HCT116 (cell line): ENCODE measurements around the gene WDR17. TPM values are rescaled to one million over a fixed set of nuclear protein-coding genes. Genes with fewer than 3 reads are reported as not detected.

Experiments
- ATAC-seq: fragments of 200-7000 bp; cut with Tn5 transposase; 2 replicates; pipeline ENCODE4 v1.9.1; 2020; ENCODE audit warnings: mild to moderate bottlenecking, moderate library complexity
- BruUV-seq: library from RNA; stranded (reverse); fragments of 400-500 nt; replicated peaks from 2 replicates; lab custom pipeline; 2021; lab: Mats Ljungman, UMichigan
- CTCF ChIA-PET: fragments of 300-600 bp; sonication (Branson Sonifier 250); formaldehyde crosslinking; loops from one replicate; lab custom pipeline; 2021; ENCODE audit warnings: antibody characterized with exemption; lab: Charles Lee
- POLR2A ChIA-PET: fragments of 300-600, 350-600 bp; sonication (Branson Sonifier 250); formaldehyde crosslinking; loops from one replicate; lab custom pipeline; 2021; ENCODE audit warnings: antibody characterized with exemption; lab: Charles Lee
- RAD21 ChIA-PET, 2 experiments: fragments of 300-600 bp; sonication (Branson Sonifier 250); formaldehyde crosslinking; loops; one replicate each; lab custom pipeline; 2023; ENCODE audit warnings: low total read pairs in 2 of 2; ENCODE audit not compliant: uncharacterized antibody in 2 of 2, unreplicated experiment in 2 of 2, low non-redundant PET in 1 of 2; lab: Charles Lee
- DNase-seq: peaks from one replicate; pipeline ENCODE4 v3.0.0-alpha.2; 2010; ENCODE audit warnings: low read depth, low spot score
- H2AFZ ChIP-seq: fragments of 200-600 bp; shearing (Covaris generic), sonication (generic); 2 replicates; pipeline ENCODE4 v1.6.1; 2017; ENCODE audit warnings: low read depth, mixed run types, mixed read lengths, antibody characterized with exemption, low read length; ENCODE audit not compliant: poor library complexity, severe bottlenecking
- H3K27ac ChIP-seq: 2 replicates; pipeline ENCODE4 v1.5.1; 2012; ENCODE audit warnings: low read depth, low read length
- H3K27me3 ChIP-seq: fragments of 200-600 bp; sonication (generic); 2 replicates; pipeline ENCODE4 v1.6.1; 2016; ENCODE audit warnings: mixed run types, low read length, mixed read lengths; ENCODE audit not compliant: insufficient read depth
- H3K36me3 ChIP-seq, 2 experiments: fragments of 200-500 bp in 1 of 2; fragments of 200-600 bp in 1 of 2; sonication (Bioruptor generic) in 1 of 2; sonication (generic) in 1 of 2; 2 replicates each; pipeline versions ENCODE4 v1.5.1 to v1.6.1; 2014 to 2016; ENCODE audit warnings: low read length in 2 of 2, inconsistent platforms in 1 of 2, mixed read lengths in 1 of 2, mixed run types in 1 of 2; ENCODE audit not compliant: insufficient read depth in 2 of 2, control insufficient read depth in 1 of 2
- H3K4me1 ChIP-seq, 2 experiments: fragments of 200-600 bp in 1 of 2; sonication (generic) in 1 of 2; 2 replicates each; pipeline versions ENCODE4 v1.5.1 to v1.6.1; 2012 to 2017; ENCODE audit warnings: low read length in 2 of 2, inconsistent platforms in 1 of 2, mild to moderate bottlenecking in 1 of 2, mixed read lengths in 1 of 2, mixed run types in 1 of 2, moderate library complexity in 1 of 2; ENCODE audit not compliant: insufficient read depth in 2 of 2, control insufficient read depth in 1 of 2
- H3K4me2 ChIP-seq: fragments of 200-600 bp; sonication (generic); 2 replicates; pipeline ENCODE4 v1.6.1; 2017; ENCODE audit warnings: mixed run types, low read length, mixed read lengths
- H3K4me3 ChIP-seq, 2 experiments: fragments of 200-600 bp in 1 of 2; sonication (generic) in 1 of 2; replicated peaks in 1 of 2; 2 replicates each; pipeline ENCODE4 v1.5.1; 2011 to 2016; ENCODE audit warnings: low read length in 2 of 2, control low read depth in 1 of 2, low read depth in 1 of 2, mild to moderate bottlenecking in 1 of 2, mixed read lengths in 1 of 2, mixed run types in 1 of 2
- H3K79me2 ChIP-seq: fragments of 200-600 bp; sonication (generic); 2 replicates; pipeline ENCODE4 v1.6.1; 2017; ENCODE audit warnings: mild to moderate bottlenecking, mixed run types, low read length, moderate library complexity, mixed read lengths; ENCODE audit not compliant: insufficient read depth
- H3K9ac ChIP-seq: fragments of 200-600 bp; sonication (generic); 2 replicates; pipeline ENCODE4 v1.6.1; 2016; ENCODE audit warnings: low read length, mixed read lengths
- H3K9me2 ChIP-seq: fragments of 200-600 bp; sonication (generic), shearing (Covaris generic); 2 replicates; pipeline ENCODE4 v1.6.1; 2017; ENCODE audit warnings: mixed run types, mild to moderate bottlenecking, moderate library complexity; ENCODE audit not compliant: insufficient read depth
- H3K9me3 ChIP-seq, 2 experiments: fragments of 200-500 bp in 1 of 2; fragments of 200-600 bp in 1 of 2; sonication (Bioruptor generic) in 1 of 2; sonication (generic) in 1 of 2; 2 replicates each; pipeline ENCODE4 v1.6.1; 2014 to 2017; ENCODE audit warnings: low read length in 2 of 2, mixed read lengths in 2 of 2, inconsistent platforms in 1 of 2, low read depth in 1 of 2, mild to moderate bottlenecking in 1 of 2, mixed run types in 1 of 2, moderate library complexity in 1 of 2; ENCODE audit not compliant: control insufficient read depth in 1 of 2, insufficient read depth in 1 of 2
- H4K20me1 ChIP-seq: fragments of 200-600 bp; sonication (generic), shearing (Covaris generic); 2 replicates; pipeline ENCODE4 v1.6.1; 2017; ENCODE audit warnings: mixed run types, mild to moderate bottlenecking, moderate library complexity; ENCODE audit not compliant: insufficient read depth
- ATF3 ChIP-seq: IDR thresholded peaks from 2 replicates; pipeline ENCODE4 v1.6.1; 2012
- CBX3 ChIP-seq: IDR thresholded peaks from 2 replicates; pipeline ENCODE4 v1.6.1; 2012; ENCODE audit warnings: low read depth
- CEBPB ChIP-seq: IDR thresholded peaks from 2 replicates; pipeline ENCODE4 v1.6.1; 2012; ENCODE audit warnings: low read depth
- CTCF ChIP-seq, 3 experiments: fragments of 200-600 bp in 1 of 3; sonication (generic) in 1 of 3; IDR thresholded peaks in 2 of 3; conservative IDR thresholded peaks in 1 of 3; 2 replicates each; pipeline ENCODE4 v1.5.1; 2012 to 2017; ENCODE audit warnings: low read depth in 2 of 3, low read length in 2 of 3, antibody characterized with exemption in 1 of 3, borderline replicate concordance in 1 of 3, control low read depth in 1 of 3, mild to moderate bottlenecking in 1 of 3, mixed read lengths in 1 of 3, mixed run types in 1 of 3, moderate library complexity in 1 of 3; ENCODE audit not compliant: insufficient read depth in 1 of 3
- EGR1 ChIP-seq: IDR thresholded peaks from 2 replicates; pipeline ENCODE4 v1.6.1; 2012; ENCODE audit warnings: low read depth
- ELF1 ChIP-seq: IDR thresholded peaks from 2 replicates; pipeline ENCODE4 v1.6.1; 2012; ENCODE audit warnings: low read depth, borderline replicate concordance
- EZH2 ChIP-seq: fragments of 200-600 bp; sonication (generic); IDR thresholded peaks from 2 replicates; pipeline ENCODE4 v1.6.1; 2017; ENCODE audit warnings: antibody characterized with exemption, mixed run types
- JUND ChIP-seq: IDR thresholded peaks from 2 replicates; pipeline ENCODE4 v1.6.1; 2012
- POLR2A ChIP-seq: IDR thresholded peaks from 2 replicates; pipeline ENCODE4 v1.7.0; 2011; ENCODE audit warnings: borderline replicate concordance; ENCODE audit not compliant: insufficient read depth, insufficient read length; ENCODE audit errors: extremely low read depth
- POLR2AphosphoS5 ChIP-seq: IDR thresholded peaks from 2 replicates; pipeline ENCODE4 v1.6.1; 2011; ENCODE audit warnings: mild to moderate bottlenecking, low read depth, low read length, moderate library complexity
- REST ChIP-seq: IDR thresholded peaks from 2 replicates; pipeline ENCODE4 v1.6.1; 2012; ENCODE audit warnings: low read depth
- TCF7L2 ChIP-seq: IDR thresholded peaks from 2 replicates; pipeline ENCODE4 v1.7.0; 2011; ENCODE audit warnings: borderline replicate concordance, inconsistent platforms; ENCODE audit not compliant: insufficient read depth, insufficient read length; ENCODE audit errors: extremely low read depth
- YY1 ChIP-seq: IDR thresholded peaks from 2 replicates; pipeline ENCODE4 v1.6.1; 2011; ENCODE audit warnings: low read length, low read depth, moderate library complexity, mild to moderate bottlenecking; ENCODE audit not compliant: insufficient replicate concordance; ENCODE audit errors: extremely low read depth
- intact Hi-C: fragments of 100-400 bp; cut with micrococcal nuclease; formaldehyde crosslinking; loops from 2 replicates; pipeline ENCODE4 v1.10.0; 2022
- total RNA-seq: library from RNA; stranded (reverse); gene quantifications from one replicate; pipeline ENCODE4 v1.2.1, GENCODE V29; 2021; ENCODE audit not compliant: unreplicated experiment

Gene WDR17
- total RNA-seq, 1 experiment from 2014 or later: 0.20 TPM

- TF ChIP-seq CTCF (IDR thresholded peaks at IDR 0.05 in 2 of 3, conservative IDR thresholded peaks at IDR 0.05 in 1 of 3; ENCODE audit: borderline replicate concordance in 1 of 3, insufficient read depth in 1 of 3, low read depth in 2 of 3, low read length in 2 of 3): no peak
- TF ChIP-seq JUND: no peak
- no peak for TF ChIP-seq CBX3
- TF ChIP-seq TCF7L2: no peak
- TF ChIP-seq REST: no peak
- no peak for TF ChIP-seq ATF3
These were observed 35.2 kb upstream of the WDR17 start (continued) for GRCh38 chr4:176030391-176030790.

- no peak overlapping the region for H3K4me3 ChIP-seq
- no peaks in the 10 kb centered on the region for H3K9me2 ChIP-seq
- no peak overlapping the region for H2AFZ ChIP-seq
- DNase-seq (no peak), ATAC-seq (no peak)
- H4K20me1 ChIP-seq: no peaks in the 10 kb centered on the region
- H3K4me2 ChIP-seq: no peak overlapping the region
- no peaks in the 10 kb centered on the region for H3K9me3 ChIP-seq
- no peaks in the 10 kb centered on the region for H3K27me3 ChIP-seq
- ChIA-PET POLR2A (no interaction called here), RAD21 (no interaction called here), CTCF (no interaction called here)
- no peak overlapping the region for H3K27ac ChIP-seq
- H3K79me2 ChIP-seq: no peaks in the 10 kb centered on the region
- BruUV-seq: no TSS peak
- H3K9ac ChIP-seq: no peak overlapping the region
- no peaks in the 10 kb centered on the region for H3K4me1 ChIP-seq
- intact Hi-C loops: loop anchor here (5.0 to 10.0 kb wide), 2 partner anchors 245 to 467 kb away; no protein-coding TSS in a partner anchor
- no peaks in the 10 kb centered on the region for H3K36me3 ChIP-seq
- TF ChIP-seq POLR2AphosphoS5 (no peak), CTCF (IDR thresholded peaks at IDR 0.05 in 2 of 3, conservative IDR thresholded peaks at IDR 0.05 in 1 of 3; ENCODE audit: borderline replicate concordance in 1 of 3, insufficient read depth in 1 of 3, low read depth in 2 of 3, low read length in 2 of 3) (no peak), EZH2 (no peak), POLR2A (no peak), EGR1 (no peak), TCF7L2 (no peak), CEBPB (no peak), YY1 (no peak), JUND (no peak), ELF1 (no peak)
These were observed 33.7 kb upstream of the WDR17 start for GRCh38 chr4:176031922-176032321.
